Measurements from ENCODE around the gene RFX8. TPM values are rescaled to one million over a fixed set of nuclear protein-coding genes. Genes with fewer than 3 reads are reported as not detected.
A peak's percentile ranks its signal among the peaks of the same experiment; 100 is the strongest.

The RFX8 gene
- total RNA-seq, 1 experiment from 2014 or later: not detected

DNA sequence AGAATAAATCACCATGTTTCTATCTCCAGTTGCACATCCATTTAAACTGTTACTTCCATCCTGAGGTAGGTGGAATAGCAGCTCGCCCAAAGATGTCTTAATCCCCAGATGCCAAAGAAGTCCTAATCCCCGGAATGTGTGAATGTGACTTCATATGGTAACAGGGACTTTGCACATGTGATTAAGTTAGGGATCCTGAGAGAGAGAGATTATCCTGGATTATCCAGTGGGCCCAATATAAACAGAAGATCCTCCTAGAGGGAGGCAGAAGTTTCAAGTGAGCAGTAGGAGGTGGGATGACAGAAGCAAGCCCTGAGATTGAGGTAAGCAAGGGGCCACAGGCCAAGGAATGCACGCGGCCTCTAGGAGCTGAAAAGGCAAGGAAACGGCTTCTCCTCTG lies 107.4 kb downstream of the RFX8 start:
- TF ChIP-seq, protein P1, sequence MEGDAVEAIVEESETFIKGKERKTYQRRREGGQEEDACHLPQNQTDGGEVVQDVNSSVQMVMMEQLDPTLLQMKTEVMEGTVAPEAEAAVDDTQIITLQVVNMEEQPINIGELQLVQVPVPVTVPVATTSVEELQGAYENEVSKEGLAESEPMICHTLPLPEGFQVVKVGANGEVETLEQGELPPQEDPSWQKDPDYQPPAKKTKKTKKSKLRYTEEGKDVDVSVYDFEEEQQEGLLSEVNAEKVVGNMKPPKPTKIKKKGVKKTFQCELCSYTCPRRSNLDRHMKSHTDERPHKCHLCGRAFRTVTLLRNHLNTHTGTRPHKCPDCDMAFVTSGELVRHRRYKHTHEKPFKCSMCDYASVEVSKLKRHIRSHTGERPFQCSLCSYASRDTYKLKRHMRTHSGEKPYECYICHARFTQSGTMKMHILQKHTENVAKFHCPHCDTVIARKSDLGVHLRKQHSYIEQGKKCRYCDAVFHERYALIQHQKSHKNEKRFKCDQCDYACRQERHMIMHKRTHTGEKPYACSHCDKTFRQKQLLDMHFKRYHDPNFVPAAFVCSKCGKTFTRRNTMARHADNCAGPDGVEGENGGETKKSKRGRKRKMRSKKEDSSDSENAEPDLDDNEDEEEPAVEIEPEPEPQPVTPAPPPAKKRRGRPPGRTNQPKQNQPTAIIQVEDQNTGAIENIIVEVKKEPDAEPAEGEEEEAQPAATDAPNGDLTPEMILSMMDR (IDR thresholded peaks at IDR 0.05; ENCODE audit: insufficient read depth in 1 of 2, low read depth in 1 of 2, low read length in 1 of 2, severe bottlenecking in 1 of 2, unreplicated experiment in 1 of 2): no peak
- H3K4me3 ChIP-seq (ENCODE audit: low read depth, low read length): no peak overlapping the region
- peaks cover 1% of the 10 kb centered on the region for H3K36me3 ChIP-seq (ENCODE audit: control insufficient read depth, insufficient read depth, low read length)
- CTCF ChIA-PET: interaction anchor here (0.6 kb wide), 1 partner anchor 19 kb away, joined by 3 read pairs; no protein-coding TSS in a partner anchor
- Mint-ChIP-seq H3K4me3 (ENCODE audit: unreplicated experiment) (no peak overlapping the region), H3K27ac (ENCODE audit: unreplicated experiment) (peak overlapping the region; percentile 68), H3K27me3 (ENCODE audit: insufficient read depth, unreplicated experiment) (no peaks in the 10 kb centered on the region), H3K36me3 (ENCODE audit: insufficient read depth, unreplicated experiment) (peaks cover 36% of the 10 kb centered on the region), H3K4me1 (ENCODE audit: low read depth, unreplicated experiment) (peaks cover 52% of the 10 kb centered on the region), H3K9me3 (ENCODE audit: unreplicated experiment) (peaks cover 50% of the 10 kb centered on the region)
- peaks cover 31% of the 10 kb centered on the region for H3K4me1 ChIP-seq
- intact Hi-C loops (cut with micrococcal nuclease; ENCODE audit: unreplicated experiment): no loop called here
- no TSS peak for BruUV-seq (replicated peaks)
- DNase-seq: no peak
- 0 out of 2 replicates have a peak, but pooled peaks cover 5% of the 10 kb centered on the region for H3K9me3 ChIP-seq
- POLR2A ChIA-PET: interaction anchor here (0.7 kb wide), 1 partner anchor 95 kb away, joined by 3 read pairs; no protein-coding TSS in a partner anchor
- H3K27me3 ChIP-seq (replicated peaks; ENCODE audit: control insufficient read depth, insufficient read depth, low read length): no peaks in the 10 kb centered on the region

DNA sequence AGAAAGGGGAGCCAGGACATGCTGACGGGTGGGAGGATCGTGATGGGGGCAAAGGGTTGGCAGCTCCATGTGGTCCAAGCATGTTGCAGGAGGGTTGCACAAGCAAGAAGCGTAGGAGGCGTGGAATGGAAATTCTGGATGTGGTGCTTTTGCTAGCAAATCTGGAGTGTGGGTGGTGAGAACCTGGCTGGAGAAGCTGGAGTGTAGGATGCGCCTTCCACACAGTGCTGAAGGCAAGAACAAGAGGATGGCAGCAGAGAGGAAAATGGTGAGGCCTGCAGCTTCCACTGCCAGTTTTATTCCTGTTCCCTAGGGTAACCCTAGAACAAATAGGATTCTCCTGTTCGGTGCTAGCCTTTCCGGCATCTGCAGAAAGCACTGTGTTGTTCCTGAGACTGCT lies 110.0 kb downstream of the RFX8 start:
- BruUV-seq (replicated peaks): no TSS peak
- Mint-ChIP-seq H3K27ac (ENCODE audit: unreplicated experiment) (peak overlapping the region; percentile 76), H3K9me3 (ENCODE audit: unreplicated experiment) (peaks cover 39% of the 10 kb centered on the region), H3K4me1 (ENCODE audit: low read depth, unreplicated experiment) (peaks cover 47% of the 10 kb centered on the region), H3K36me3 (ENCODE audit: insufficient read depth, unreplicated experiment) (peaks cover 42% of the 10 kb centered on the region), H3K27me3 (ENCODE audit: insufficient read depth, unreplicated experiment) (no peaks in the 10 kb centered on the region), H3K4me3 (ENCODE audit: unreplicated experiment) (no peak overlapping the region)
- H3K4me3 ChIP-seq (ENCODE audit: low read depth, low read length): no peak overlapping the region
- TF ChIP-seq, protein P1 (IDR thresholded peaks at IDR 0.05; ENCODE audit: insufficient read depth in 1 of 2, low read depth in 1 of 2, low read length in 1 of 2, severe bottlenecking in 1 of 2, unreplicated experiment in 1 of 2): no peak
- peaks cover 37% of the 10 kb centered on the region for H3K4me1 ChIP-seq
- POLR2A ChIA-PET: no interaction called here
- 0 out of 2 replicates have a peak, but pooled peaks cover 5% of the 10 kb centered on the region for H3K9me3 ChIP-seq
- no peak for DNase-seq
- intact Hi-C loops (cut with micrococcal nuclease; ENCODE audit: unreplicated experiment): loop anchor here (5.0 kb wide), 1 partner anchor 332 kb away; the partner anchor contains the start of gene MAP4K4
- CTCF ChIA-PET: interaction anchor here (0.6 kb wide), 1 partner anchor 107 kb away, joined by 3 read pairs; no protein-coding TSS in a partner anchor
- peaks cover 1% of the 10 kb centered on the region for H3K36me3 ChIP-seq (ENCODE audit: control insufficient read depth, insufficient read depth, low read length)
- no peaks in the 10 kb centered on the region for H3K27me3 ChIP-seq (replicated peaks; ENCODE audit: control insufficient read depth, insufficient read depth, low read length)

DNA sequence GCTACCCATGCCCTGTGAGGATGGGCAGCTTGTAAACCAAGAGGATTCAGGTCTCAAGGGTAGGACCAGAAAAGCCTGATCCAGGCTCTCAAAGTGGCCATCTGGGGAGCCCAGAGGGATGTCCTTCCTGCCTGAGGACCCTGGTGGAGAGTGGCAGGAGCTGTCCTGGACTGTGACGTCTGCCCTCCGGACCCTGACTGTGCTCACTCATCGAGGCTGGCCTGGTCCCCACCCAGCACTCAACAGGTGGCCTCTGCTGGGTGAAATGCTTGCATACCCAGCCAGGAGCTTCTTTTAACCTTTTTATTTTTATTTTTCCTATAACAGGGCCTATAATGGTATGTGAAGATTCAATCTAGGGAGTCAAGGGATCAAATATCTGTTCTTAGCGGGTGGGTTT lies 112.1 kb downstream of the RFX8 start:
- Mint-ChIP-seq H3K27ac (ENCODE audit: unreplicated experiment) (peak overlapping the region; percentile 76), H3K36me3 (ENCODE audit: insufficient read depth, unreplicated experiment) (peaks cover 44% of the 10 kb centered on the region), H3K4me1 (ENCODE audit: low read depth, unreplicated experiment) (peaks cover 40% of the 10 kb centered on the region), H3K4me3 (ENCODE audit: unreplicated experiment) (no peak overlapping the region), H3K9me3 (ENCODE audit: unreplicated experiment) (peaks cover 29% of the 10 kb centered on the region), H3K27me3 (ENCODE audit: insufficient read depth, unreplicated experiment) (no peaks in the 10 kb centered on the region)
- CTCF ChIA-PET: interaction anchor here (0.9 to 2.9 kb wide), 4 partner anchors 9 to 25 kb away, joined by 3 to 14 read pairs (median 4); no protein-coding TSS in a partner anchor
- DNase-seq: no peak
- POLR2A ChIA-PET: interaction anchor here (1.6 kb wide), 1 partner anchor 54 kb away, joined by 6 read pairs; the partner anchor contains the start of gene RNF149
- intact Hi-C loops (cut with micrococcal nuclease; ENCODE audit: unreplicated experiment): loop anchor here (5.0 kb wide), 1 partner anchor 335 kb away; the partner anchor contains the start of gene MAP4K4
- no peaks in the 10 kb centered on the region for H3K27me3 ChIP-seq (replicated peaks; ENCODE audit: control insufficient read depth, insufficient read depth, low read length)
- TF ChIP-seq, protein P1 (IDR thresholded peaks at IDR 0.05; ENCODE audit: insufficient read depth in 1 of 2, low read depth in 1 of 2, low read length in 1 of 2, severe bottlenecking in 1 of 2, unreplicated experiment in 1 of 2): no peak
- no peak overlapping the region for H3K4me3 ChIP-seq (ENCODE audit: low read depth, low read length)
- peaks cover 53% of the 10 kb centered on the region for H3K4me1 ChIP-seq
- 0 out of 2 replicates have a peak, but pooled peaks cover 5% of the 10 kb centered on the region for H3K9me3 ChIP-seq
- peaks cover 1% of the 10 kb centered on the region for H3K36me3 ChIP-seq (ENCODE audit: control insufficient read depth, insufficient read depth, low read length)
- no TSS peak for BruUV-seq (replicated peaks)
